Hepatocyte (in vitro differentiated cells): ENCODE data around the gene GOLGA3.

Experiments used
- EZH2 ChIP-seq: fragments of 200-600 bp; sonication (generic); IDR thresholded peaks from 2 replicates; pipeline ENCODE4 v1.6.1; 2016; ENCODE audit warnings: antibody characterized with exemption, mild to moderate bottlenecking, borderline replicate concordance
- EZH2phosphoT487 ChIP-seq: fragments of 200-600 bp; sonication (generic); IDR thresholded peaks from one replicate; pipeline ENCODE4 v1.6.1; 2018; ENCODE audit warnings: antibody characterized with exemption, mild to moderate bottlenecking, low read depth, moderate library complexity; ENCODE audit not compliant: unreplicated experiment, severe bottlenecking
- TF ChIP-seq, protein P1 (sequence below): fragments of 200-600 bp; sonication (generic); IDR thresholded peaks from 2 replicates; pipeline ENCODE4 v1.5.1; 2016; ENCODE audit warnings: antibody characterized with exemption, mild to moderate bottlenecking; ENCODE audit not compliant: poor library complexity

DNA sequence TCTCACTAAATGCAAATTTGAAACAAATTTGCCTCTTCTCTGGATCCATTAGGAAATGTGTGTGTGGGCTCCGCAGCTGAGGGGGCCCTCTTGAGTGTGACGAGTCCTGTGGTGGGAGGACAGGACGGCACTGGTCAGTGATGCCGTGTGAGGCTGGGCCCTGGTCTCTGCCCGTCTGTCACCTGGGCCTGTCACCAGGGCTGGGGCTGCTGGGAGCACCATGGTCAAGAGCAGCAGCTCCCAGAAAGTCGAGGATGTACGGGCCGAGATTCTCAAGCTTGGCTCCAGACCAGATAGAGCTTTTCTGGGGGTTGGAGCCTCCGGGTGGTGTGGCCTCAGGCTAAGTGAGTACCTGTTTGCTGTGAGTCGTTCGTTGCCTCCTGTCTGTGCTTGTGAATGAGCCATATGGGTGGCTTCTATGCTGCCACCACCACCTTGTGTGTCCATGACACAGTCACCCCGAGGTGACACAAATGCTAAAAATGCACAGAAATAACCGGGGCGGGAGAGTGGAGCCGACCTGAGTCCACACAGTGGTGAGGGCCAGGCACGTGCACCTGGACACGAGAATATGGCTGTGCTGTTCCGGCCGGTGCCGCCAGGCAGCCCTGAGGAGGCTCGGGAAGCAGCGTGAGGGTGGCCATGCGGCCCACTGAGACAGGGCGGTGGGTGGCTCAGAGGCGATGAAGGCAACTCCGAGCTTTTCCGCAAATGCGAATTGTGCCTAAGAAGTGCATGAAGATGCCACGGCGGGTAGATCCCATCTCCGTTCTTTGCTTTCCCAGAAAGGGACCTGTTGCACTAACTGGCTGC lies 109.3 kb downstream of the GOLGA3 start:
- TF ChIP-seq, protein P1, sequence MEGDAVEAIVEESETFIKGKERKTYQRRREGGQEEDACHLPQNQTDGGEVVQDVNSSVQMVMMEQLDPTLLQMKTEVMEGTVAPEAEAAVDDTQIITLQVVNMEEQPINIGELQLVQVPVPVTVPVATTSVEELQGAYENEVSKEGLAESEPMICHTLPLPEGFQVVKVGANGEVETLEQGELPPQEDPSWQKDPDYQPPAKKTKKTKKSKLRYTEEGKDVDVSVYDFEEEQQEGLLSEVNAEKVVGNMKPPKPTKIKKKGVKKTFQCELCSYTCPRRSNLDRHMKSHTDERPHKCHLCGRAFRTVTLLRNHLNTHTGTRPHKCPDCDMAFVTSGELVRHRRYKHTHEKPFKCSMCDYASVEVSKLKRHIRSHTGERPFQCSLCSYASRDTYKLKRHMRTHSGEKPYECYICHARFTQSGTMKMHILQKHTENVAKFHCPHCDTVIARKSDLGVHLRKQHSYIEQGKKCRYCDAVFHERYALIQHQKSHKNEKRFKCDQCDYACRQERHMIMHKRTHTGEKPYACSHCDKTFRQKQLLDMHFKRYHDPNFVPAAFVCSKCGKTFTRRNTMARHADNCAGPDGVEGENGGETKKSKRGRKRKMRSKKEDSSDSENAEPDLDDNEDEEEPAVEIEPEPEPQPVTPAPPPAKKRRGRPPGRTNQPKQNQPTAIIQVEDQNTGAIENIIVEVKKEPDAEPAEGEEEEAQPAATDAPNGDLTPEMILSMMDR, result no peak
- TF ChIP-seq EZH2phosphoT487 (no peak), EZH2 (no peak)
